HG03342 (cell line): ENCODE measurements around the gene UGT1A7.
"Not testable (repeated sequence)": the region's sequence is repeated elsewhere in the genome, so short reads cannot be mapped to it uniquely, and the experiment has no call there.

Experiments
- ATAC-seq: cut with Tn5 transposase; IDR thresholded peaks from one replicate; pipeline ENCODE4 v1.9.1; 2021; ENCODE audit warnings: mild to moderate bottlenecking, moderate library complexity; ENCODE audit not compliant: unreplicated experiment

UGT1A7 gene

GRCh38 chr2:233681521-233682099 is at the start of gene UGT1A7:
TSS of gene UGT1A7 (plus strand) at chr2:233681901. CDS start at chr2:233681938, 37 bp downstream.
- ATAC-seq: no peak

- ATAC-seq: not testable (repeated sequence)
These were observed 45.4 kb upstream of the UGT1A7 start, which contains the start of gene UGT1A10 for GRCh38 chr2:233636306-233636705. TSS of gene UGT1A10 (plus strand) at chr2:233636448. CDS start at chr2:233636523, 75 bp downstream.

GRCh38 chr2:233638836-233639235 is 42.9 kb upstream of the UGT1A7 start:
- ATAC-seq: no peak

GRCh38 chr2:233639860-233640259 is 41.8 kb upstream of the UGT1A7 start:
- no peak for ATAC-seq

- no peak for ATAC-seq
These were observed 38.6 kb upstream of the UGT1A7 start for GRCh38 chr2:233643128-233643527.

- ATAC-seq: not testable (repeated sequence)
These were observed 35.7 kb upstream of the UGT1A7 start for GRCh38 chr2:233646033-233646432.

- no peak for ATAC-seq
These were observed 30.7 kb upstream of the UGT1A7 start for GRCh38 chr2:233650981-233651380.

- no peak for ATAC-seq
These were observed 30.3 kb upstream of the UGT1A7 start for GRCh38 chr2:233651430-233651829.

GRCh38 chr2:233654501-233654900 is 27.2 kb upstream of the UGT1A7 start:
- no peak for ATAC-seq

- no peak for ATAC-seq
These were observed 26.7 kb upstream of the UGT1A7 start for GRCh38 chr2:233655043-233655442.

- not testable (repeated sequence) for ATAC-seq
These were observed 25.8 kb upstream of the UGT1A7 start for GRCh38 chr2:233655943-233656342.

- ATAC-seq: no peak
These were observed 25.3 kb upstream of the UGT1A7 start for GRCh38 chr2:233656443-233656842.

GRCh38 chr2:233658610-233659009 is 23.1 kb upstream of the UGT1A7 start:
- no peak for ATAC-seq

- ATAC-seq: no peak
These were observed 17.8 kb upstream of the UGT1A7 start for GRCh38 chr2:233663911-233664310.

- no peak for ATAC-seq
These were observed 13.0 kb upstream of the UGT1A7 start for GRCh38 chr2:233668605-233669260.

GRCh38 chr2:233671290-233672161 is 10.2 kb upstream of the UGT1A7 start, which contains the start of gene UGT1A9:
TSS of gene UGT1A9 (plus strand) at chr2:233671898. CDS start at chr2:233671935, 37 bp downstream.
- ATAC-seq: no peak

GRCh38 chr2:233672886-233673285 is 8.8 kb upstream of the UGT1A7 start:
- ATAC-seq: no peak

- no peak for ATAC-seq
These were observed 7.8 kb upstream of the UGT1A7 start for GRCh38 chr2:233673896-233674295.

GRCh38 chr2:233674314-233674713 is 7.4 kb upstream of the UGT1A7 start:
- ATAC-seq: no peak

- ATAC-seq: no peak
These were observed 6.7 kb upstream of the UGT1A7 start for GRCh38 chr2:233674995-233675394.

GRCh38 chr2:233676046-233676445 is 5.7 kb upstream of the UGT1A7 start:
- no peak for ATAC-seq
